Muscle of back (tissue), 11 donors: ENCODE measurements around the gene GSS. TPM values are rescaled to one million over a fixed set of nuclear protein-coding genes. Genes with fewer than 3 reads are reported as not detected.

Source experiments
- DNase-seq, 3 donors: peaks; one replicate each; pipeline versions ENCODE4 v3.0.0 to v3.0.0-alpha.2; 2013
- polyA plus RNA-seq, 10 donors: library from polyadenylated mRNA; unstranded; fragments of 120-200 nt; gene quantifications; one replicate each; pipeline ENCODE4 v1.2.1, GENCODE V29; 2013; ENCODE audit not compliant: insufficient read length in 10 of 10

Gene GSS
- polyA plus RNA-seq, 10 donors, result 22.5 to 34.4 (median 28.2) TPM

GRCh38 chr20:34948030-34948429 is 7.6 kb downstream of the GSS start:
- no peak for DNase-seq

GRCh38 chr20:34947336-34947735 is 8.3 kb downstream of the GSS start:
- DNase-seq, result no peak

GRCh38 chr20:34946661-34947060 is 8.9 kb downstream of the GSS start:
- no peak for DNase-seq

GRCh38 chr20:34945315-34946077 is 10.1 kb downstream of the GSS start:
- no peak for DNase-seq

DNA sequence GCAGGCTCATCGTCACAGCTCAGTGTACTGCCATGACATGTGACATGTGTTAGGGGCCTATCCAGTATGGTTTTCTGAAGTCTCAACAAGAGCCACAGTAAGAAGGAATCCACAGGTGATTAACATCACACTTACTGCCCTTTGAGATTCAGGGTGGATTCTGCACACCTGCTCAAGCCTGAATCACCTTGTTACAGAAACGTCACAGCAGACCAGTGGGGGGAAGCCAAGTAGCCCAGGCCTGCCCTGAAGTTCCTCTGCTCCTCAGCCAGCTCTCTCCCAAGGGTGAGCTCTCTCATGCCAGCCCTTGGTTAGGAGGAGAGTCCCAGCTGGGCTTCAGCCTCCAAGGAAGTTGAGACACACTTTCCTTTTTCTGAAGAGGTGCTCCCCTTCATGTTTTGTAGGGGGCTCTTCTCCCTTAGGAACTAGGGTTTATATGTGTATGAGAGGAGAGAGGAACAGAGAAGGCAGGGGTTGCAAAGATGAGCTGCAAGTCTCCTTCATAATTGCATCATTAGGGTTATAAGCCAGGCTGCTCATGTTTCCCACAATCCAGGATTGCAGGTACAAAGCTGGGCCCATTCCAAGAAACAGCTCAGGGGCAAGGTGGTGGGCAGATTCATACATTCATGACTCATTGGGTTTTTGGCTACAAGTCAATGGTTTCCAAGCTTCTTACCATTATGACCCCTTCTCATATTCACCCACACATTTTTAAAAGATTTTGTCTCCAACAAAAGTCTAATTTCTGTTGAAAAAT is 11.6 kb downstream of the GSS start:
- DNase-seq, result no peak

DNA sequence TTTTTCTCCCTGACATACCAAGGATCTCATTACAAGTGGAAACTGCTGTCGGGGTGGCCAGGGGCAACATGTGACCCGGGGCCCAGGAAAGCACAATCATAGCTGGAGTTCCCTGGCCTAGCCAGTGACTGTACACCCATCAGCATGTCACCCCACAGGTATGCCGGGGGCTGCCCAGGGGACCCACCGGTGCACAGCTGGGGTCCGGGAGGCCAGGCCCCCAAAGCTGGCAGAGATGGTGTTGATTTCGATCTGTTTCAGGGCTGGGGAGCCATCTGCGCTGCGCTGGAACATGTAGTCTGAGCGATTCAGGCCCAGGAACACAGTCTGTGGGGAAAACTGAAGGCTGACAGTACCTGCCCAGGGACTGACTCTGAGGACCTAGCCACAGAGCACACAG is 13.3 kb downstream of the GSS start:
- DNase-seq, result no peak

GRCh38 chr20:34941226-34941625 is 14.4 kb downstream of the GSS start:
- no peak for DNase-seq

GRCh38 chr20:34940081-34940481 is 15.5 kb downstream of the GSS start:
- peak in 1 of 3 donors; percentile 17 for DNase-seq

DNA sequence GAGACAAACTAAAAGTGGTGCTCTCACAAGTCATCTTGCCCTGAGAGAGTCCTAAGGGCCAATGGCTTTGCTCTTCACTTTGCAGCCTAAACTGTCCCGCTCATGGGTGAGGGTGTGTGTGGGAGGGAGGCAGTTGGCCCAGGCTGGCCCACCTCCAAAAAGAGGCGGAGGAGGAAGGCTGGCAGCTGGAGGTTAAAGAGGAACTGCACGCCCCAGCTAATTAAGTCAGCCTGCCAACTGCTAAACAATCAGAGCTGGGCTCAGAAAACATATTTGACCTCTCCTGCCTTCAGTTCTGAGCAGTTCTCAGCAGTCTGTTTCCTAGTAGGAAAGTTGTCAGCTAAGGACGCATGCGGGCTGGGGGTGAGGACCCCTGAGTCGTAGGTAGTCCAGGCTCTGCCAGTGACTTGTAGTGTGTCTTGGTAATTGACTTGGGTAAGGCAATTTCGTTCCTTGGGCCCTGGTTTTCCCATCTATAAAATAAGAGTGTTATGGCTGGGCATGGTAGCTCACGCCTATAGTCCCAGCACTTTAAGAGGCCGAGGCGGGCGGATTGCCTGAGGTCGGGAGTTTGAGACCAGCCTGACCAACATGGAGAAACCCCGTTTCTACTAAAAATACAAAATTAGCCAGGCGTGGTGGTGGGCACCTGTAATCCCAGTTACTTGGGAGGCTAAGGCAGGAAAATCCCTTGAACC is 17.0 kb downstream of the GSS start:
- peak; percentile 31 to 68 (median 54) for DNase-seq

DNA sequence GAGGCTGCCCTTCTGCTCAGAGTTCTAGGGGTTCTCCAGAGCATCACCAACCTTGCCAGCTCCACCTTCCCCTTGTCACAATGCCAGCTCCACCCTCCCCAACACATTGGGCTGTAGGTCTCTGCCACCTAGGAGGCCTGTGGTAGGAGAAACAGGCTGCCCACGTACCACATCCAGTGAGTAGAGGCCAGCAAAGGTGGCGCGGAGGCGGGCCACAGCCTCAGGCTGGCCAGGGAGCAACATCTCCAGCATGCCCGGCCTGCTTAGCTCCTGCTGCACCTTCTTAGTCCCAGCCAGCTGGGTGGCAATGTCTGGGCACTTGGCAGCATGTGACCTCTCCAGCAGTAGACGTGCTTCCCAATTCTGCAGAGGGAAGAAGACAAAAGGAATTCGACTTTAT is 23.8 kb downstream of the GSS start:
- no peak for DNase-seq

DNA sequence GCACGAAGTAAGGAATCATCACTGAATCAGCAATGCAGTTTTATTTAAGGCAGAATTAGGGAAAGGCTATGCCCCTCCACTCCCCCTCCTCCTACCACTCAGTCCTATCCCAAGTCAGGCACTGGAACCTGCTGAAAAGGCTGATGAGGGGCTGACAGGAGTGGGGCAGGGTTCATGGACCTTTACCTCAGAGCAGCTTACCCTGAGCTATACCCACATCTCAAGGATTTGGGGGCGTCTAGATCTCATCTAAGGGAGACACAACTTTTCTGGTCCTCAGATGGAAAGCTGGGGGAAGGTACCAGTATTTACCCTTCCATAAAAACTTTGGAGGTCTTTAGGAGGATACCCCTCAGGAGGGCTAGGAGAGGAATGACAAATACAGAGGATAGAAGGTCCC is 27.2 kb downstream of the GSS start:
- DNase-seq, result no peak

GRCh38 chr20:34927736-34928135 is 27.9 kb downstream of the GSS start:
- no peak for DNase-seq

DNA sequence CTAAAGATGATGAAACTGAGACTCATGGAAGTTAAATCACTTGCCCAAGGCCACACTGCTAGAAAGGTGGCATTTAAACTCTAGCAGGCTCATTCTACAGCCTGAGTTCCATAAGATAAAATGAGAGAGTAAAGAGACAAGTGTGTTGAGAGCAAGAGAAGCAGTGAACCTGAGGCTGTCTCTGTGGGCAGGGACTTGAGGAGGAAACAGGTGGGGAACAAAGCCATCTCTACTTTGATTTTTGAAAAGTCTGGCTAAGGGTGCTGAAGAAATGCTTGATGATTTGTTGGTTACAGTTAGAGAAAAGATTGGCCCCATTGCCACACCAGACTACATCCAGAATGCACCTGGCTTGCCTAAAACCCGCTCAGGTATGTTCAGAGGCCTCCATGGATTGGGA is 29.0 kb downstream of the GSS start:
- no peak for DNase-seq

DNA sequence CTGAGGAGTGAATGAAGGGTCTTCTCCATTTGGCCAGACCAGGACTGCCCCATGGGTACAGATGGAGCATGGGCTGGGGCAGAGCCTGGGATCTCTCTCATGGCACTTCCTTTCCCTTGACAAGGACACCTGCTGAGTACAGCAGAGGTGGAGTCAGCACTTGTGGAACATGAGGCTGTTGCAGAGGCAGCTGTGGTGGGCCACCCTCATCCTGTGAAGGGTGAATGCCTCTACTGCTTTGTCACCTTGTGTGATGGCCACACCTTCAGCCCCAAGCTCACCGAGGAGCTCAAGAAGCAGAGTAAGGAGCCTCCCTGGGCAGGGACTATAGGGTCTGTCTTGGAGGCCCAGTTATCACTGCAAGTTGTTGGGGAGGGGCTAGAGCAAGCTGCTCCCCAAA is 29.6 kb downstream of the GSS start:
- DNase-seq, result no peak

- DNase-seq, result no peak
These were observed 30.3 kb downstream of the GSS start for GRCh38 chr20:34925341-34925740.

GRCh38 chr20:34923414-34923813 is 32.2 kb downstream of the GSS start:
- no peak for DNase-seq

GRCh38 chr20:34922654-34923381 is 32.8 kb downstream of the GSS start:
- peak in 1 of 3 donors; percentile 39 for DNase-seq

GRCh38 chr20:34921436-34921835 is 34.2 kb downstream of the GSS start:
- DNase-seq, result no peak

DNA sequence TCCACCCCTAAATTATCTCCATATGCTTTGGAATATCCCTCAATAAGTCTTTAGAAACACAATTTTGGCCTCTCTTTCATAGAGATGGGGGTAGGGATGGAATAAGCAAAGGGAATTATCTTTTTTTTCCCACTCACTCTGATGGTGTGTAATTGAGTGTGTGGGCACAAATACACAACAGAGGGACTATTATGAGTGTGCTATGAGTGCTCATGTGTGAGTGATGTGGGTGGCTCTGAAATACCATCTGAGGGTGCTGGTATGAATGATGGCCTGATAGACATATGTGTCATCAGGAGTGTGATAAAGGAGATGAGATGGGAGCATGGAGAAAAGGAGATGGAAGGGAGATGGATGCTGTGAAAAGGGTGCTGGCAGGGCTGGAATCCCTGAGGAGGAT is 35.6 kb downstream of the GSS start:
- no peak for DNase-seq

DNA sequence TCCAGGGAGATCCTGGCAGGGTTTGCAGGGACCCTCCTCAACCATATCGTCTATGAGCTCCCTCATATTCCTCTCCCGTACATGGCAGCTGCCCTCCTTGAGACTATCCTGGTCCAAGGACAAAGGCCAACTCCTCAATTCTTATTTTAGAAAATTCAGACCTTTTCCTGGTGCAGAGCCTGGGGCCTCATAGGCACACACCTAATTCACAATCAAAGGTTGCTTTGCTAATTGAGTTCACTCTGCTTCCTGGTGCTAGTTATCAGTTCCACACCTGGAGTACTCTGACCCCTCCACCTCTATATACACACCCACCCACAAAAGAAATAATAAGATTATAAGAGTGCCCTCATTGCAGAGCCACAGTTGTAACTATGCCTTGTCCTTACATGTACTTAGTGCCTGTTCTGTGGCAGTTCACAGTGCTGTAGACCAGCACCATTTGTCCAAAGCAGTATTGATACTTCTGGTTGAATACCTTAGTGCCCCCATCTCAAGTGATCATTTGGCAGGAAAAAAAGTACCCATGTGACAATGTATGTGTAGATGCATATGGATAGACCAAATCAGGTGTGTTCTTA is 38.7 kb downstream of the GSS start:
- no peak for DNase-seq

- no peak for DNase-seq
These were observed 39.7 kb downstream of the GSS start for GRCh38 chr20:34915749-34916455.
